Stimulated activated CD8-positive, alpha-beta memory T cell treated with anti-CD3 and anti-CD28 coated beads, Interleukin-15, amount 100 ng/mL, for 24 hours (primary cell): ENCODE measurements around the gene ZSWIM5.
"Not testable (repeated sequence)": the region's sequence is repeated elsewhere in the genome, so short reads cannot be mapped to it uniquely, and the experiment has no call there.

Experiments
- DNase-seq: peaks from one replicate; pipeline ENCODE4 v3.0.0-alpha.2; 2020; ENCODE audit warnings: low read depth

Gene ZSWIM5

GRCh38 chr1:45141247-45142003 is 65.0 kb downstream of the ZSWIM5 start:
- no peak for DNase-seq

GRCh38 chr1:45136984-45137383 is 69.4 kb downstream of the ZSWIM5 start:
- no peak for DNase-seq

GRCh38 chr1:45135316-45135715 is 71.1 kb downstream of the ZSWIM5 start:
- no peak for DNase-seq

- DNase-seq = no peak
Measured at GRCh38 chr1:45134461-45134873, 71.9 kb downstream of the ZSWIM5 start.

- not testable (repeated sequence) for DNase-seq
Measured at GRCh38 chr1:45132719-45133118, 73.7 kb downstream of the ZSWIM5 start.

GRCh38 chr1:45123358-45123757 is 83.0 kb downstream of the ZSWIM5 start:
- DNase-seq = no peak

GRCh38 chr1:45122724-45123123 is 83.7 kb downstream of the ZSWIM5 start:
- no peak for DNase-seq

- no peak for DNase-seq
Measured at GRCh38 chr1:45117766-45118165, 88.6 kb downstream of the ZSWIM5 start.

- no peak for DNase-seq
Measured at GRCh38 chr1:45116820-45117219, 89.6 kb downstream of the ZSWIM5 start.

GRCh38 chr1:45116340-45116739 is 90.1 kb downstream of the ZSWIM5 start:
- no peak for DNase-seq

GRCh38 chr1:45115198-45115597 is 91.2 kb downstream of the ZSWIM5 start:
- DNase-seq = not testable (repeated sequence)

- DNase-seq = no peak
Measured at GRCh38 chr1:45112661-45113060, 93.7 kb downstream of the ZSWIM5 start.

GRCh38 chr1:45111239-45111638 is 95.2 kb downstream of the ZSWIM5 start:
- no peak for DNase-seq

GRCh38 chr1:45107782-45108181 is 98.6 kb downstream of the ZSWIM5 start:
- no peak for DNase-seq

GRCh38 chr1:45106864-45107263 is 99.5 kb downstream of the ZSWIM5 start:
- DNase-seq = not testable (repeated sequence)

GRCh38 chr1:45106156-45106545 is 100.3 kb downstream of the ZSWIM5 start:
- DNase-seq = not testable (repeated sequence)

GRCh38 chr1:45105486-45106155 is 100.8 kb downstream of the ZSWIM5 start:
- DNase-seq = not testable (repeated sequence)

- no peak for DNase-seq
Measured at GRCh38 chr1:45103534-45103933, 102.9 kb downstream of the ZSWIM5 start.

- DNase-seq = no peak
Measured at GRCh38 chr1:45101947-45102346, 104.5 kb downstream of the ZSWIM5 start.

GRCh38 chr1:45101528-45101927 is 104.9 kb downstream of the ZSWIM5 start:
- not testable (repeated sequence) for DNase-seq

- no peak for DNase-seq
Measured at GRCh38 chr1:45097944-45098343, 108.5 kb downstream of the ZSWIM5 start.

- no peak for DNase-seq
Measured at GRCh38 chr1:45097079-45097478, 109.3 kb downstream of the ZSWIM5 start.

- no peak for DNase-seq
Measured at GRCh38 chr1:45095450-45095849, 111.0 kb downstream of the ZSWIM5 start.

- not testable (repeated sequence) for DNase-seq
Measured at GRCh38 chr1:45094371-45094770, 112.0 kb downstream of the ZSWIM5 start.
